ENCODE results near the gene CAMSAP2.

DNA sequence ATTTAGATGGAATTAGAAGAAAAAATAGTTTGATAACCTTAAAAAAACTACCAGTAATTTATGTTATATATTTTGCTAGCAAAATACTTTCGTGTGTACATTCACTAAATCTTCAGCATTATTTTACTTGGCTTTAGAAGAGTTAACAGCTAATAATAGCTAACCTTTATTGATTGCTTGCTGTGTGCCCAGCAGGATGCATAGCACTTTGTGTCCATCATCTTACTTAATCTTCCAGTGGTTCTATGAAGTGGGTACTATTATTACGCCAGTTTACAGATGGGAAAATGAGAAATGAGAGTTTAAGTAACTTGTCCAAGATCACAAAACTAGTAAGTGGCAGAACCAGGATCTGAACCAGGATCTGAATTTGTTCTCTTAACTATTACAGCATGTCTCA, 92.4 kb downstream of the CAMSAP2 start:
- TF ChIP-seq ZBTB7A (IDR thresholded peaks at IDR 0.05; ENCODE audit: low read depth) (no peak), EP300 (IDR thresholded peaks at IDR 0.05; ENCODE audit: borderline replicate concordance) (no peak), YY1 (IDR thresholded peaks at IDR 0.05; ENCODE audit: low read depth) (no peak), TCF12 (IDR thresholded peaks at IDR 0.05; ENCODE audit: low read depth) (no peak), RAD21 (IDR thresholded peaks at IDR 0.05; ENCODE audit: low read depth) (no peak), CREB1 (IDR thresholded peaks at IDR 0.05; ENCODE audit: low read depth) (no peak), TEAD4 (IDR thresholded peaks at IDR 0.05) (no peak), FOXM1 (IDR thresholded peaks at IDR 0.05; ENCODE audit: borderline replicate concordance, low read depth) (no peak), CEBPB (IDR thresholded peaks at IDR 0.05) (no peak), TAF1 (IDR thresholded peaks at IDR 0.05; ENCODE audit: low read depth) (no peak)
- TF ChIP-seq, protein P1, sequence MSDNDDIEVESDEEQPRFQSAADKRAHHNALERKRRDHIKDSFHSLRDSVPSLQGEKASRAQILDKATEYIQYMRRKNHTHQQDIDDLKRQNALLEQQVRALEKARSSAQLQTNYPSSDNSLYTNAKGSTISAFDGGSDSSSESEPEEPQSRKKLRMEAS (IDR thresholded peaks at IDR 0.05), result no peak
- TF ChIP-seq, protein P2, sequence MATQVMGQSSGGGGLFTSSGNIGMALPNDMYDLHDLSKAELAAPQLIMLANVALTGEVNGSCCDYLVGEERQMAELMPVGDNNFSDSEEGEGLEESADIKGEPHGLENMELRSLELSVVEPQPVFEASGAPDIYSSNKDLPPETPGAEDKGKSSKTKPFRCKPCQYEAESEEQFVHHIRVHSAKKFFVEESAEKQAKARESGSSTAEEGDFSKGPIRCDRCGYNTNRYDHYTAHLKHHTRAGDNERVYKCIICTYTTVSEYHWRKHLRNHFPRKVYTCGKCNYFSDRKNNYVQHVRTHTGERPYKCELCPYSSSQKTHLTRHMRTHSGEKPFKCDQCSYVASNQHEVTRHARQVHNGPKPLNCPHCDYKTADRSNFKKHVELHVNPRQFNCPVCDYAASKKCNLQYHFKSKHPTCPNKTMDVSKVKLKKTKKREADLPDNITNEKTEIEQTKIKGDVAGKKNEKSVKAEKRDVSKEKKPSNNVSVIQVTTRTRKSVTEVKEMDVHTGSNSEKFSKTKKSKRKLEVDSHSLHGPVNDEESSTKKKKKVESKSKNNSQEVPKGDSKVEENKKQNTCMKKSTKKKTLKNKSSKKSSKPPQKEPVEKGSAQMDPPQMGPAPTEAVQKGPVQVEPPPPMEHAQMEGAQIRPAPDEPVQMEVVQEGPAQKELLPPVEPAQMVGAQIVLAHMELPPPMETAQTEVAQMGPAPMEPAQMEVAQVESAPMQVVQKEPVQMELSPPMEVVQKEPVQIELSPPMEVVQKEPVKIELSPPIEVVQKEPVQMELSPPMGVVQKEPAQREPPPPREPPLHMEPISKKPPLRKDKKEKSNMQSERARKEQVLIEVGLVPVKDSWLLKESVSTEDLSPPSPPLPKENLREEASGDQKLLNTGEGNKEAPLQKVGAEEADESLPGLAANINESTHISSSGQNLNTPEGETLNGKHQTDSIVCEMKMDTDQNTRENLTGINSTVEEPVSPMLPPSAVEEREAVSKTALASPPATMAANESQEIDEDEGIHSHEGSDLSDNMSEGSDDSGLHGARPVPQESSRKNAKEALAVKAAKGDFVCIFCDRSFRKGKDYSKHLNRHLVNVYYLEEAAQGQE (IDR thresholded peaks at IDR 0.05; ENCODE audit: low read depth), result no peak
- TF ChIP-seq, protein P3, sequence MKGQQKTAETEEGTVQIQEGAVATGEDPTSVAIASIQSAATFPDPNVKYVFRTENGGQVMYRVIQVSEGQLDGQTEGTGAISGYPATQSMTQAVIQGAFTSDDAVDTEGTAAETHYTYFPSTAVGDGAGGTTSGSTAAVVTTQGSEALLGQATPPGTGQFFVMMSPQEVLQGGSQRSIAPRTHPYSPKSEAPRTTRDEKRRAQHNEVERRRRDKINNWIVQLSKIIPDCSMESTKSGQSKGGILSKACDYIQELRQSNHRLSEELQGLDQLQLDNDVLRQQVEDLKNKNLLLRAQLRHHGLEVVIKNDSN (IDR thresholded peaks at IDR 0.05), result no peak

Data from Ishikawa (cell line).